G401.6 (cell line): Measurements from ENCODE around the gene RNF169.

ENCODE experiments used
- FAIRE-seq: peaks from 2 replicates; lab custom pipeline; 2012; peaks lifted over from hg19 to GRCh38; lab: Jason Lieb, UNC

Gene RNF169

GRCh38 chr11:74748211-74749126 is at the start of gene RNF169:
Gene RNF169, plus strand, starts transcription at chr11:74748849. Its CDS starts 32 bp downstream, at chr11:74748881.
- FAIRE-seq = peak; percentile 97

GRCh38 chr11:74699615-74700396 is 48.8 kb upstream of the RNF169 start:
- FAIRE-seq = no peak

- no peak for FAIRE-seq
These were observed 47.3 kb upstream of the RNF169 start for GRCh38 chr11:74701351-74701750.

GRCh38 chr11:74702383-74703007 is 46.2 kb upstream of the RNF169 start:
- FAIRE-seq = no peak

- FAIRE-seq = no peak
These were observed 45.4 kb upstream of the RNF169 start for GRCh38 chr11:74703211-74703610.

- FAIRE-seq = no peak
These were observed 41.5 kb upstream of the RNF169 start for GRCh38 chr11:74707182-74707581.

- no peak for FAIRE-seq
These were observed 40.8 kb upstream of the RNF169 start for GRCh38 chr11:74707602-74708510.

- FAIRE-seq = no peak
These were observed 39.5 kb upstream of the RNF169 start for GRCh38 chr11:74709175-74709574.

- no peak for FAIRE-seq
These were observed 38.2 kb upstream of the RNF169 start for GRCh38 chr11:74710281-74710938.

GRCh38 chr11:74713686-74714085 is 35.0 kb upstream of the RNF169 start:
- FAIRE-seq = no peak

- FAIRE-seq = no peak
These were observed 33.7 kb upstream of the RNF169 start for GRCh38 chr11:74714904-74715303.

GRCh38 chr11:74717221-74717969 is 31.3 kb upstream of the RNF169 start:
- no peak for FAIRE-seq

GRCh38 chr11:74719011-74719410 is 29.6 kb upstream of the RNF169 start:
- no peak for FAIRE-seq

- FAIRE-seq = no peak
These were observed 27.8 kb upstream of the RNF169 start for GRCh38 chr11:74720596-74721478.

- FAIRE-seq = no peak
These were observed 27.2 kb upstream of the RNF169 start for GRCh38 chr11:74721479-74721835.

GRCh38 chr11:74723511-74723910 is 25.1 kb upstream of the RNF169 start:
- FAIRE-seq = no peak

- FAIRE-seq = no peak
These were observed 22.9 kb upstream of the RNF169 start for GRCh38 chr11:74725701-74726100.

- no peak for FAIRE-seq
These were observed 22.0 kb upstream of the RNF169 start for GRCh38 chr11:74726547-74727182.

GRCh38 chr11:74729397-74729796 is 19.3 kb upstream of the RNF169 start:
- no peak for FAIRE-seq
